Measurements from ENCODE around the gene MDC1.
"Not testable (repeated sequence)": the region's sequence is repeated elsewhere in the genome, so short reads cannot be mapped to it uniquely, and the experiment has no call there.

The MDC1 gene, protein sequence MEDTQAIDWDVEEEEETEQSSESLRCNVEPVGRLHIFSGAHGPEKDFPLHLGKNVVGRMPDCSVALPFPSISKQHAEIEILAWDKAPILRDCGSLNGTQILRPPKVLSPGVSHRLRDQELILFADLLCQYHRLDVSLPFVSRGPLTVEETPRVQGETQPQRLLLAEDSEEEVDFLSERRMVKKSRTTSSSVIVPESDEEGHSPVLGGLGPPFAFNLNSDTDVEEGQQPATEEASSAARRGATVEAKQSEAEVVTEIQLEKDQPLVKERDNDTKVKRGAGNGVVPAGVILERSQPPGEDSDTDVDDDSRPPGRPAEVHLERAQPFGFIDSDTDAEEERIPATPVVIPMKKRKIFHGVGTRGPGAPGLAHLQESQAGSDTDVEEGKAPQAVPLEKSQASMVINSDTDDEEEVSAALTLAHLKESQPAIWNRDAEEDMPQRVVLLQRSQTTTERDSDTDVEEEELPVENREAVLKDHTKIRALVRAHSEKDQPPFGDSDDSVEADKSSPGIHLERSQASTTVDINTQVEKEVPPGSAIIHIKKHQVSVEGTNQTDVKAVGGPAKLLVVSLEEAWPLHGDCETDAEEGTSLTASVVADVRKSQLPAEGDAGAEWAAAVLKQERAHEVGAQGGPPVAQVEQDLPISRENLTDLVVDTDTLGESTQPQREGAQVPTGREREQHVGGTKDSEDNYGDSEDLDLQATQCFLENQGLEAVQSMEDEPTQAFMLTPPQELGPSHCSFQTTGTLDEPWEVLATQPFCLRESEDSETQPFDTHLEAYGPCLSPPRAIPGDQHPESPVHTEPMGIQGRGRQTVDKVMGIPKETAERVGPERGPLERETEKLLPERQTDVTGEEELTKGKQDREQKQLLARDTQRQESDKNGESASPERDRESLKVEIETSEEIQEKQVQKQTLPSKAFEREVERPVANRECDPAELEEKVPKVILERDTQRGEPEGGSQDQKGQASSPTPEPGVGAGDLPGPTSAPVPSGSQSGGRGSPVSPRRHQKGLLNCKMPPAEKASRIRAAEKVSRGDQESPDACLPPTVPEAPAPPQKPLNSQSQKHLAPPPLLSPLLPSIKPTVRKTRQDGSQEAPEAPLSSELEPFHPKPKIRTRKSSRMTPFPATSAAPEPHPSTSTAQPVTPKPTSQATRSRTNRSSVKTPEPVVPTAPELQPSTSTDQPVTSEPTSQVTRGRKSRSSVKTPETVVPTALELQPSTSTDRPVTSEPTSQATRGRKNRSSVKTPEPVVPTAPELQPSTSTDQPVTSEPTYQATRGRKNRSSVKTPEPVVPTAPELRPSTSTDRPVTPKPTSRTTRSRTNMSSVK (N-terminal part only)

DNA sequence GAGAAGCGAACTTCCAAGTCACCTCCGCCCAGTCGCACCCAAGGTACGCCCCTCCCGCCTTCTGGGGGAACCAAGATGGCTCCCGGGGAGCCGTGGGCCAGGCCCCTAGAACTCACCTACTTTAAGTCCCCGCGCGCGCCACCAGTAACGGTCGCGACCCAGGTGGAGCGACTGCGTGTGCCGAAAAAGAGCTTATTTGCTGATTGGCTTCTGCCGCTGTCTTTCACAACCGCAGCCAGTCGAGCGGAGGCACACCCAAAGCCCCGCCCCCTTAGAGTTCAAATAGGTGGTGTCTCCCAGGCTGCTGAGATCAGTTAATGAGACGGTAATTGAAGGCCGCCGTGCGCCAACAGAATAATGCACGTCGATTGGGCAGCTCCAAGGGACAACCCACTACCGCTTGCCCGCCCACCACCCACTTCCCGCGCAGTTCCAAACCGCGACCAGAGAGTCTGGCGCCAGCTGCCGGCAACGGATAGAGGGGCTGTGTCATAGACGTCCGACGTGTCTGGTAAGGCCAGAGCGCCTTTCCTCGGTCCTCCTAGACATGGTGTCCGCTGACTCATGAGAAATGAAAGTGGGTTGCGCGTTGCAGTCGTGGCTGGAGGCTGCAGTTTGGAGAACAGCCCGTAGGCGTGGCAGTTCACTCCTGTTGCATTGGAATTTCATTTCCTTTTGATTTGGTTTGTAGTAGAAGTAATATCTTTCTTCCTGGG is at the start of gene MDC1:
Gene MDC1 (minus strand): TSS at position 153 of the 716 bp plus-strand sequence. CDS start 2,106 bp downstream, outside the sequence.
- no peaks in the 10 kb centered on the region for H3K9me3 ChIP-seq
- H4K20me1 ChIP-seq = peaks cover 10% of the 10 kb centered on the region
- peak within 1 kb of the TSS; percentile 99 for H3K27ac ChIP-seq
- no peak for TF ChIP-seq Cebpa-rat (IDR thresholded peaks at IDR 0.05)
- peaks cover 65% of the 10 kb centered on the region for H3K4me1 ChIP-seq
- H3K9ac ChIP-seq = peak within 1 kb of the TSS; percentile 100
- H3K4me3 ChIP-seq = peak within 1 kb of the TSS; percentile 94
- peaks cover 40% of the 10 kb centered on the region for H3K36me3 ChIP-seq
- peak within 1 kb of the TSS; percentile 97 for H3K4me2 ChIP-seq
- no peaks in the 10 kb centered on the region for H3K27me3 ChIP-seq

DNA sequence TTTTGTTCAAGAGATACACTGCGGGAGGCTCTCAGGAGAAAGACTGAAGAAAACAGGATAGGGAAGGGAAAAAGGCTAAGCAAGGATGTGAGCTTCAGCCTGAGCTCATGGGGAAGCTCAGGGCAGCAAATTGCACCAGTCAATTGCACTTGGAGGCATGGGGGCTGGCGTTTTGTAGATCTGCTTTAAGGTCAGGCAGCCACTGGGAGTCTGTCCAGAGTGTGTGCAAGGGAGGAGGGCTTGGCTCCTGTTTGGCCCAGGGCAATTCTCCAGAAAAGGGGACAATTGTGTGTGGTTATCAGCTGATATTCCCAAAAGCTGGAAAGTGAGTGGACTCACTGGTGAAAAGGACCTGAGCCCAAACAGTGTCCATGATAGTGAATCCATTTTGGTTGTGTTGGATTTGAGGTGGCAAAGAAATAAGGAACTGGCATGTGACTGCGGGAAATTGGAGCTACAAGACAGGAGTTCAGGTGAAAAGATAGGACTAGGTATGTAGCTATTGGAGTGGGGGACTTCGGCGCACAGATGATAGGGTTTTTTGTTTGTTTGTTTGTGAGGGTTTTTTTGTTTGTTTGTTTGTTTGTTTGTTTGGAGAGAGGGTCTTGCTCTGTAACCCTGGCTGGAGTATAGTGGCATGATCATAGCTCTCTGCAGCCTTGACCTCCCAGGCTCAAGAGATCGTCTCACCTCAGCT is 49.5 kb upstream of the MDC1 start:
- Histone ChIP-seq H3K4me1 (peaks cover 49% of the 10 kb centered on the region), H3K4me2 (no peak overlapping the region), H3K36me3 (no peaks in the 10 kb centered on the region), H3K27me3 (no peaks in the 10 kb centered on the region), H3K4me3 (no peak overlapping the region), H4K20me1 (no peaks in the 10 kb centered on the region), H3K27ac (no peak overlapping the region), H3K9ac (no peak overlapping the region), H3K9me3 (peaks cover 5% of the 10 kb centered on the region; the same call in 1 of the 2 replicates)
- TF ChIP-seq Cebpa-rat (IDR thresholded peaks at IDR 0.05) = no peak

DNA sequence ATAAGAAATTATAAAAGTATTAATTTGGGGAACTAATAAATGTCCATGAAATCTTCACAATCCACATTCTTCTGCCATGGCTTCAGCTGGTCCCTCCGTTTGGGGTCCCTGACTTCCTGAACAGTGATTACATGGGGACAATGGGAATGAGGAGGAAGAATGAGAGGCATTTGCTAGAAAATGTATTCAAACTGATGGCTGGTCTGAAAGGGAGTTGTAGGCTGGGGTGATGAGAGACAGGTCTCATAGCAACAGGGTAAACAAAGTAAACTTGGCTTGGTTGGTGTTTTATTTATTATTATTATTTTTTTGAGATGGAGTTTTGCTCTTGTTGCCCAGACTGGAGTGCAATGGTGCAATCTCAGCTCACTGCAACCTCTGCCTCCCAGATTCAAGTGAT is 48.4 kb upstream of the MDC1 start:
- peaks cover 45% of the 10 kb centered on the region for H3K4me1 ChIP-seq
- not testable (repeated sequence) for H3K9ac ChIP-seq, H3K4me3 ChIP-seq, H3K4me2 ChIP-seq, H3K36me3 ChIP-seq, H3K27me3 ChIP-seq, H3K27ac ChIP-seq, H3K9me3 ChIP-seq, H4K20me1 ChIP-seq

DNA sequence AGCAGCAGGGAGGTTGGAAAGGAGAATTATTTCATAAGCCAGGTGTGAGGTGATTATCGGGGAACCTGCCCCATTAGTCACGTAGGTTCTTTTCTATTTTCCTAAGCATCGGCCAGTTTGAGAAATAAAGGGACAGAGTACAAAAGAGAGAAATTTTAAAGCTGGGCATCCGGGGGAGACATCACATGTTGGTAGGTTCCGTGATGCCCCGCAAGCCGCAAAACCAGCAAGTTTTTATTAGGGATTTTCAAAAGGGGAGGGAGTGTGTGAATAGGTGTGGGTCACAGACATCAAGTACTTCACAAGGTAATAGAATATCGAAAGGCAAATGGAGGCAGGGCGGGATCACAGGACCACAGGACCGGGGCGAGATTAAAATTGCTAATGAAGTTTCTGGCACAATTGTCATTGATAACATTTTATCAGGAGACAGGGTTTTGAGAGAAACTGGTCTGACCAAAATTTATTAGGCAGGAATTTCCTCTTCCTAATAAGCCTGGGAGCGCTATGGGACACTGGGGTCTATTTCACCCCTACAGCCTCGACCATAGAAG is 47.5 kb upstream of the MDC1 start:
- not testable (repeated sequence) for H3K9ac ChIP-seq, H4K20me1 ChIP-seq, H3K36me3 ChIP-seq, H3K4me3 ChIP-seq, H3K27ac ChIP-seq, H3K27me3 ChIP-seq
- peaks cover 39% of the 10 kb centered on the region for H3K4me1 ChIP-seq
- H3K4me2 ChIP-seq = 0 out of 2 replicates have a peak overlapping the region, but pooled peaks have one; percentile 33
- peaks cover 13% of the 10 kb centered on the region for H3K9me3 ChIP-seq

DNA sequence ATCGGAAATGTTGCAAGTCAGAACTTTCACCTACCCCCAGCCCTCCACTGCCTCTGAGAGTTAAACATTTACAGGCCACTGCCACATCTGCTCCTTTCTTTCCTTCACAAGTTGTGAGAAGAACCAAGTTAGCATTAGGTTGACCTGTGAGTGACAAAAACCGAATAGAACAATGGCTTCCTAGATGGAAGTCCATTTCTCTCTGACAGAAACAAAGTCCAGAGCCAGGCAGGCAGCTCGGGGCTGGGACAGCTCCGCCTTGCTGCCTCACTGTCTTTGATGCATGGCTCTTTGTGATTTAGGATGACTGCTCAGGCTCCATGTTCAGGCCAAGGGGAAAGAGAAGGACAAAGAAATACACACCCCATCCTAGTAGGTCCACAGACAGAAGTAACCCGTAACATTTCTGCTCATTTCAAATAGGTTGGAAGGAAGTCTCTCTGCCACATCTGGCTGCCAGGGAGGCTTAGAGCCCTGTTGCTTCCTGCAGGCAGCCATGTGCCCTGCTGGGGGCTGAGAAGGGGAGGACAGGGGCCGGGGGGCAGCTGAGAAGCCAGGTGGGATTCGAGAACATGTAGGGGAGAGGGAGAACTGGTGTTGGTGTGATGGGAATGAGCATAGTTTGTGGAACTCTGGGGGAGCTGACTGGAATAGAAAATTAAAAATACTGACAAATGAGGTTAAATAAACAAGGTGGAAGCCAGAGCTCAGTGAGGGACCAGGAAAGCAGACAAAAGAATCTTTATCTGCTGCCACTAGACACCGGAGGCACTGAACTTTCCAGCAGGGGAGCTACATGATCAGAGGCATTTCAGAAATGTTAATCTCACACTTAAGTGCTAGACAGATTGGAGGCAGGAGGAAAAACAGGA is 46.8 kb upstream of the MDC1 start:
- no peak for TF ChIP-seq Cebpa-rat (IDR thresholded peaks at IDR 0.05)
- Histone ChIP-seq H3K4me3 (no peak overlapping the region), H3K27ac (no peak overlapping the region), H3K27me3 (no peaks in the 10 kb centered on the region), H4K20me1 (no peaks in the 10 kb centered on the region), H3K4me1 (peaks cover 39% of the 10 kb centered on the region), H3K9me3 (peaks cover 14% of the 10 kb centered on the region), H3K36me3 (no peaks in the 10 kb centered on the region), H3K9ac (no peak overlapping the region), H3K4me2 (peak overlapping the region; percentile 33)

DNA sequence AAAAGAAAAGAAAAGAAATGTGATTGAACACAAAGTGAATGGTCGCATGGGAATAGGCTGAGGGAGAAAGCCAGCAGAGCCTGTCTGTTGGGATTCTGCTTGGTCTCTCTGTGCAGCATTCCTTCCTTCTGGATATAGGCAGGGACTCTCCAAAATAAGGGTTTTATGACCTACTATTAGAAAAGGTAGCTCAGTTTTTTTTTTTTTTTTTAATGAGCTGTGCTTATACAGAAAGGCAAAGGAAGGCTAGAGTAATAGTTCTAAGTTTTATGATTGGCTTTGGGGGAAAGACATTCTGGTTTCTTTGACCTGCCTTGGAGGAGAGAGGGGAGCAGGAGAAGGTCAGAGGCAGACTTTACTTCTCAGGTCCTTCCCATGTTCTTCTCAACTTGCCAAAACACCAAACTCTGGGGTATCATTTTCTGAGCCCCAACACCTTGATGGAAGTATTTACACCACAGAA is 46.1 kb upstream of the MDC1 start:
- Histone ChIP-seq H3K4me3 (no peak overlapping the region), H3K36me3 (no peaks in the 10 kb centered on the region), H3K4me1 (peaks cover 38% of the 10 kb centered on the region), H4K20me1 (no peaks in the 10 kb centered on the region), H3K27ac (no peak overlapping the region), H3K9ac (no peak overlapping the region), H3K4me2 (peak overlapping the region; percentile 33; the same call in 1 of the 2 replicates), H3K27me3 (no peaks in the 10 kb centered on the region), H3K9me3 (peaks cover 14% of the 10 kb centered on the region)
- no peak for TF ChIP-seq Cebpa-rat (IDR thresholded peaks at IDR 0.05)

DNA sequence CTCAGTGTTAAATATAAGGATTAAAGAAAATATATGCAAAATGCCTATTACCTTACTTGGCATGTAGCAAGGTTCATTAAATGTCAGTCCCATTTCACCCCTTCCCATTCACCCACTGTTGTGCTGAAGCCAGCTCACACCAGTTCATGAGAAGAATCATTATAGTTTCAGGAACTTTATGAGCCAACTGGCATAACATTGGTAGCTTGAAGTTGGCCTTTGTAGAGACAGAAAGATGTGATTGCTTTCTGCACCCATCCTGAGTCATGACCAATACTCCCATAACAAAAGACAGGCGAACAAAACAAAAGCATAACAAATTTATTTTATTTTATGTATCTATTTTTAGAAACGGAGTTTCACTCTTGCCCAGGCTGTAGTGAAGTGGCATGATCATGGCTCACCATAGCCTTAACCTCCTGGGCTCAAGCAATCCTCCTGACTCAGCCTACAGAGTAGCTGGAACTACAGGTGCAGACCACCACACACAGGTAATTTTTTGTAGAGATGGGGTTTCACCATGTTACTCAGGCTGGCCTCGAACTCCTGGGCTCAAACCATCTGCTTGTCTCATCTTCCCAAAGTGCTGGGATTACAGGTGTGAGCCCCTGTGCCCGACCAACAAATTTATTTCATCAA is 44.8 kb upstream of the MDC1 start:
- peaks cover 14% of the 10 kb centered on the region for H3K9me3 ChIP-seq
- H4K20me1 ChIP-seq = no peaks in the 10 kb centered on the region
- TF ChIP-seq Cebpa-rat (IDR thresholded peaks at IDR 0.05) = no peak
- H3K4me3 ChIP-seq = no peak overlapping the region
- H3K4me1 ChIP-seq = peaks cover 25% of the 10 kb centered on the region
- no peak overlapping the region for H3K9ac ChIP-seq
- no peak overlapping the region for H3K27ac ChIP-seq
- H3K27me3 ChIP-seq = no peaks in the 10 kb centered on the region
- no peaks in the 10 kb centered on the region for H3K36me3 ChIP-seq
- no peak overlapping the region for H3K4me2 ChIP-seq
